Measurements from ENCODE around the gene FLT4.

DNA sequence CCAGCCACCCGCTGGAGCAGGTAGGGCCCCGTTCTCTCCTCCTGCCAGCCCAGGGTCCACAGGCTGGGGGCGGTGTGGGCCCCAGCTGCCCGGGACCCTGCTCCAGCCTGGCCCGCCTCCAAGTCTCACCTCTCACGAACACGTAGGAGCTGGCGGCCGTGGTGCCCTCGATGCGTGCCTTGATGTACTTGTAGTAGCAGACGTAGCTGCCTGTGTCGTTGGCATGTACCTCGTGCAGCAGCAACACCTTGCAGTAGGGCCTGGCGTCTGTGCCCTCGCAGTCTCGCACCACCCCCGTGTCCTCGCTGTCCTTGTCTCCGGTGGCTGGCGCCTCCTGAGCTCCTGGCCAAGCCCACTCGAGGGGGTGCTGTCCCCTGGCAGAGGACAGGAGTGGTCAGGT lies 19.0 kb downstream of the FLT4 start:
- TF ChIP-seq, protein P1, sequence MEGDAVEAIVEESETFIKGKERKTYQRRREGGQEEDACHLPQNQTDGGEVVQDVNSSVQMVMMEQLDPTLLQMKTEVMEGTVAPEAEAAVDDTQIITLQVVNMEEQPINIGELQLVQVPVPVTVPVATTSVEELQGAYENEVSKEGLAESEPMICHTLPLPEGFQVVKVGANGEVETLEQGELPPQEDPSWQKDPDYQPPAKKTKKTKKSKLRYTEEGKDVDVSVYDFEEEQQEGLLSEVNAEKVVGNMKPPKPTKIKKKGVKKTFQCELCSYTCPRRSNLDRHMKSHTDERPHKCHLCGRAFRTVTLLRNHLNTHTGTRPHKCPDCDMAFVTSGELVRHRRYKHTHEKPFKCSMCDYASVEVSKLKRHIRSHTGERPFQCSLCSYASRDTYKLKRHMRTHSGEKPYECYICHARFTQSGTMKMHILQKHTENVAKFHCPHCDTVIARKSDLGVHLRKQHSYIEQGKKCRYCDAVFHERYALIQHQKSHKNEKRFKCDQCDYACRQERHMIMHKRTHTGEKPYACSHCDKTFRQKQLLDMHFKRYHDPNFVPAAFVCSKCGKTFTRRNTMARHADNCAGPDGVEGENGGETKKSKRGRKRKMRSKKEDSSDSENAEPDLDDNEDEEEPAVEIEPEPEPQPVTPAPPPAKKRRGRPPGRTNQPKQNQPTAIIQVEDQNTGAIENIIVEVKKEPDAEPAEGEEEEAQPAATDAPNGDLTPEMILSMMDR (IDR thresholded peaks at IDR 0.05): no peak
- TF ChIP-seq POLR2A (IDR thresholded peaks at IDR 0.05): no peak
